Gastroesophageal sphincter (tissue), 4 donors: Measurements from ENCODE around the gene MRPL20. TPM values are rescaled to one million over a fixed set of nuclear protein-coding genes. Genes with fewer than 3 reads are reported as not detected.
A peak's percentile ranks its signal among the peaks of the same experiment; 100 is the strongest.

ENCODE experiments used
- ATAC-seq: fragments of 150-250 bp; one replicate; pipeline ENCODE4 v1.9.1; 2016; ENCODE audit warnings: mild to moderate bottlenecking, moderate library complexity
- H3K27ac ChIP-seq, 4 donors: fragments of 200-600 bp; sonication (generic) in 3 of 4; 1 replicate in 3 of 4; 2 replicates in 1 of 4; pipeline ENCODE4 v1.5.1; 2016 to 2019
- H3K27me3 ChIP-seq: fragments of 200-600 bp; sonication (generic); one replicate; pipeline ENCODE4 v1.5.1; 2019
- H3K36me3 ChIP-seq, 2 donors: fragments of 200-600 bp; sonication (generic); one replicate each; pipeline ENCODE4 v1.5.1; 2019; ENCODE audit warnings: control low read depth in 1 of 2
- H3K4me1 ChIP-seq, 3 donors: fragments of 200-600 bp; sonication (generic); 1 replicate in 2 of 3; 2 replicates in 1 of 3; pipeline ENCODE4 v1.5.1; 2016 to 2019; ENCODE audit warnings: control low read depth in 2 of 3
- H3K4me3 ChIP-seq, 2 donors: fragments of 200-600 bp; sonication (generic); one replicate each; pipeline ENCODE4 v1.5.1; 2019; ENCODE audit warnings: mild to moderate bottlenecking in 1 of 2, moderate library complexity in 1 of 2
- H3K9me3 ChIP-seq, 3 donors: fragments of 200-600 bp; sonication (generic); one replicate each; pipeline ENCODE4 v1.5.1; 2017 to 2019; ENCODE audit warnings: control low read depth in 2 of 3
- CTCF ChIP-seq, 4 experiments: fragments of 200-600 bp in 2 of 4; fragments of 450-650 bp in 2 of 4; sonication (generic) in 1 of 4; IDR thresholded peaks; one replicate each; pipeline ENCODE4 v1.5.1; 2017 to 2019; ENCODE audit warnings: antibody characterized with exemption in 4 of 4, mild to moderate bottlenecking in 2 of 4, moderate library complexity in 2 of 4
- EP300 ChIP-seq: sonication (generic); formaldehyde crosslinking; IDR thresholded peaks from one replicate; pipeline ENCODE4 v1.6.1; 2017; ENCODE audit warnings: antibody characterized with exemption, mild to moderate bottlenecking
- POLR2A ChIP-seq, 2 donors: fragments of 450-650 bp; IDR thresholded peaks; one replicate each; pipeline ENCODE4 v1.6.1; 2017; ENCODE audit warnings: antibody characterized with exemption in 2 of 2, mild to moderate bottlenecking in 2 of 2, moderate library complexity in 1 of 2
- POLR2AphosphoS5 ChIP-seq: sonication (generic); formaldehyde crosslinking; IDR thresholded peaks from one replicate; pipeline ENCODE4 v1.6.1; 2017; ENCODE audit warnings: antibody characterized with exemption
- WGBS, 2 donors: methylation state at CpG; one replicate each; pipeline ENCODE4 v1.1.5; 2018; ENCODE audit warnings: low coverage in 1 of 2; 5-methylcytosine and 5-hydroxymethylcytosine counted together
- total RNA-seq, 4 donors: library from RNA; depleted of rRNA; stranded (reverse); fragments of >200 nt; gene quantifications; one replicate each; pipeline ENCODE4 v1.1.0, GENCODE V29; 2016

Gene MRPL20
- total RNA-seq, 4 donors from 2014 or later = 121 to 215 (median 159) TPM

- H3K27me3 ChIP-seq = no peaks in the 10 kb centered on the region
- H3K4me3 ChIP-seq = peak within 1 kb of the TSS; percentile 73 to 99
- peak in 3 of 4 experiments; percentile 40 to 62 (median 56) for TF ChIP-seq CTCF (IDR thresholded peaks at IDR 0.05)
- no peak for TF ChIP-seq EP300
- peak; percentile 70 to 71 for TF ChIP-seq POLR2A (IDR thresholded peaks at IDR 0.05)
- peak; percentile 81 for TF ChIP-seq POLR2AphosphoS5
- peaks cover 0 to 17% of the 10 kb centered on the region in 2 donors for H3K36me3 ChIP-seq
- WGBS, 2 donors = 0 to 1% methylated on average over 14 to 15 of the region's 85 CpGs
- H3K4me1 ChIP-seq = peaks cover 0 to 43% (median 27%) of the 10 kb centered on the region in 3 donors
- no peaks in the 10 kb centered on the region for H3K9me3 ChIP-seq
- H3K27ac ChIP-seq = peak within 1 kb of the TSS; percentile 85 to 99 (median 96)
- ATAC-seq = peak; percentile 97
Measured at GRCh38 chr1:1374929-1375662, 32.0 kb downstream of the MRPL20 start, which contains the start of gene AURKAIP1. Gene AURKAIP1, minus strand, starts transcription at chr1:1375207. Its CDS starts 451 bp downstream, at chr1:1374756.

- Histone ChIP-seq H3K36me3 (peaks cover 0 to 17% of the 10 kb centered on the region in 2 donors), H3K4me1 (peaks cover 0 to 43% (median 27%) of the 10 kb centered on the region in 3 donors), H3K9me3 (no peaks in the 10 kb centered on the region), H3K4me3 (peak overlapping the region; percentile 73 to 99), H3K27ac (peak overlapping the region; percentile 85 to 99 (median 96)), H3K27me3 (no peaks in the 10 kb centered on the region)
- TF ChIP-seq EP300 (no peak), CTCF (IDR thresholded peaks at IDR 0.05) (no peak), POLR2A (IDR thresholded peaks at IDR 0.05) (no peak)
- WGBS, 2 donors = no CpG with 5 or more reads among the region's 24 CpGs
- no peak for ATAC-seq
Measured at GRCh38 chr1:1374589-1374928, 32.5 kb downstream of the MRPL20 start.

- H3K4me1 ChIP-seq = peaks cover 0 to 43% (median 27%) of the 10 kb centered on the region in 3 donors
- H3K4me3 ChIP-seq = peak overlapping the region; percentile 73 to 99
- peaks cover 0 to 17% of the 10 kb centered on the region in 2 donors for H3K36me3 ChIP-seq
- ATAC-seq = no peak
- H3K27ac ChIP-seq = peak overlapping the region in 3 of 4 donors; percentile 95 to 99 (median 97)
- TF ChIP-seq POLR2A (IDR thresholded peaks at IDR 0.05) = no peak
- no peak for TF ChIP-seq POLR2AphosphoS5
- 83 to 93% methylated on average over 3 to 18 of the region's 52 CpGs for WGBS, 2 donors
- H3K9me3 ChIP-seq = no peaks in the 10 kb centered on the region
- H3K27me3 ChIP-seq = no peaks in the 10 kb centered on the region
Measured at GRCh38 chr1:1373815-1374588, 33.1 kb downstream of the MRPL20 start.

GRCh38 chr1:1373051-1373814, 33.9 kb downstream of the MRPL20 start:
- H3K9me3 ChIP-seq = no peaks in the 10 kb centered on the region
- no peak for TF ChIP-seq CTCF (IDR thresholded peaks at IDR 0.05)
- peaks cover 0 to 17% of the 10 kb centered on the region in 2 donors for H3K36me3 ChIP-seq
- no peak for ATAC-seq
- 77 to 91% methylated on average over 7 to 8 of the region's 26 CpGs for WGBS, 2 donors
- H3K4me3 ChIP-seq = peak overlapping the region in 1 of 2 donors; percentile 99
- peaks cover 0 to 43% (median 27%) of the 10 kb centered on the region in 3 donors for H3K4me1 ChIP-seq
- H3K27ac ChIP-seq = peak overlapping the region in 1 of 4 donors; percentile 99
- H3K27me3 ChIP-seq = no peaks in the 10 kb centered on the region
